Peyer's patch (tissue), 4 donors: ENCODE data around the gene PDHX.

ENCODE experiments used
- CTCF ChIP-seq, 6 experiments: fragments of 450-650 bp in 4 of 6; fragments of 200-600 bp in 2 of 6; sonication (generic) in 1 of 6; IDR thresholded peaks; one replicate each; pipeline ENCODE4 v1.5.1; 2017 to 2019; ENCODE audit warnings: antibody characterized with exemption in 6 of 6, mild to moderate bottlenecking in 3 of 6, moderate library complexity in 1 of 6
- POLR2A ChIP-seq, 2 donors: fragments of 450-650 bp; IDR thresholded peaks; one replicate each; pipeline ENCODE4 v1.5.1; 2017; ENCODE audit warnings: antibody characterized with exemption in 2 of 2, mild to moderate bottlenecking in 2 of 2, moderate library complexity in 2 of 2

DNA sequence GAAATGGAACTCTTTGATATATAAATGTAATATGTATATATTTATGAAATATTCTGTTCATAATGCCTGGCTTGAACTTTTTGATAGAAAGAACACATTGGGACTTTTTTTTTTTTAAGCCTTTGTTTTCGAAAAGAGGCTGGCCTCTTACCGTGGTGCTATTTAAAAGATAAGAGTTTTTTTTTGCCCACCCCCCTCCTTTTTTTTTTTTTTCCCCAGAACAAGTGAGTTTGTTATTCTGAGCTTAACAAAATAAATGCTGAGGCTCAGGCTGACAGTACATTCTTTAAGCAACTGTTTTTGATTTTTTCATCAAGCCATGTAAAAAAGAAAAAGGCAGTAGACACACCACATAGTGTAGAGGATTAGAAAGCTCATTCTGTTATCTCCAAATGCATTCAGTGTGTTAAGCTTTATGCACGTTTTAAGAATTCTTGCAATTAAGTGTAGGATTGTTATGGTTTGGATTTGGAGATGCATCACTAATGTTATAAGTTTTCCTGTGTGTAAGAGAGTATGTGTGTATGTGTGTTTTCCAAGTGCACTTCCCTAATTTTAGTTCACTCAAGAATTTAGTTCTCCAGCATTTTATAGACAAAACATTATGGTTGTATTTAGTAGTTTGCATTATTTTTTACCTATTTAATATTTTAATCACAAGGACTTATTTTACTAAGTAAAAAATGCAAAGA is 12.0 kb downstream of the PDHX start:
- TF ChIP-seq CTCF (IDR thresholded peaks at IDR 0.05): no peak
- TF ChIP-seq POLR2A (IDR thresholded peaks at IDR 0.05): no peak
